ENCODE measurements around the gene CHSY3. TPM values are rescaled to one million over a fixed set of nuclear protein-coding genes. Genes with fewer than 3 reads are reported as not detected.

Gene CHSY3
- total and polyA plus RNA-seq, 2 experiments from 2014 or later: 0.44 to 3.0 TPM

DNA sequence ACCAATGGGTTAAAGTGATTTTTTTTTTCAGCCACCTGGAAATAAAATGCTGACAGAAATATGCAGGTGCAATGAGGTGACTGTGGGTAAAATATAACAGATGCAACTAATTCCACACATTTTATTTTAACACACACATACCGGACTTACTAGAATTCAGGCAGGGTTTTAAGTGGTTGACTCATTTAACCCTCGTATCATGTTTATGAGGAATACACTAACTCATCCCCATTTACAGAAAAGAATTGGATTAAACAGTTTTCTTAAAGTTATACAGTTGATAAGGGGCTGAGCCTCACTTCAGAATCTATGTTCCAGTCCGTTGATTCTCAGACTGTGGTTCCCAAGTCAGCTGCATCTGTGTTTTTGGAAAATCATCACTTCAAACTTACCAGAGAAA lies 207.5 kb downstream of the CHSY3 start (continued):
- TF ChIP-seq, protein P1, sequence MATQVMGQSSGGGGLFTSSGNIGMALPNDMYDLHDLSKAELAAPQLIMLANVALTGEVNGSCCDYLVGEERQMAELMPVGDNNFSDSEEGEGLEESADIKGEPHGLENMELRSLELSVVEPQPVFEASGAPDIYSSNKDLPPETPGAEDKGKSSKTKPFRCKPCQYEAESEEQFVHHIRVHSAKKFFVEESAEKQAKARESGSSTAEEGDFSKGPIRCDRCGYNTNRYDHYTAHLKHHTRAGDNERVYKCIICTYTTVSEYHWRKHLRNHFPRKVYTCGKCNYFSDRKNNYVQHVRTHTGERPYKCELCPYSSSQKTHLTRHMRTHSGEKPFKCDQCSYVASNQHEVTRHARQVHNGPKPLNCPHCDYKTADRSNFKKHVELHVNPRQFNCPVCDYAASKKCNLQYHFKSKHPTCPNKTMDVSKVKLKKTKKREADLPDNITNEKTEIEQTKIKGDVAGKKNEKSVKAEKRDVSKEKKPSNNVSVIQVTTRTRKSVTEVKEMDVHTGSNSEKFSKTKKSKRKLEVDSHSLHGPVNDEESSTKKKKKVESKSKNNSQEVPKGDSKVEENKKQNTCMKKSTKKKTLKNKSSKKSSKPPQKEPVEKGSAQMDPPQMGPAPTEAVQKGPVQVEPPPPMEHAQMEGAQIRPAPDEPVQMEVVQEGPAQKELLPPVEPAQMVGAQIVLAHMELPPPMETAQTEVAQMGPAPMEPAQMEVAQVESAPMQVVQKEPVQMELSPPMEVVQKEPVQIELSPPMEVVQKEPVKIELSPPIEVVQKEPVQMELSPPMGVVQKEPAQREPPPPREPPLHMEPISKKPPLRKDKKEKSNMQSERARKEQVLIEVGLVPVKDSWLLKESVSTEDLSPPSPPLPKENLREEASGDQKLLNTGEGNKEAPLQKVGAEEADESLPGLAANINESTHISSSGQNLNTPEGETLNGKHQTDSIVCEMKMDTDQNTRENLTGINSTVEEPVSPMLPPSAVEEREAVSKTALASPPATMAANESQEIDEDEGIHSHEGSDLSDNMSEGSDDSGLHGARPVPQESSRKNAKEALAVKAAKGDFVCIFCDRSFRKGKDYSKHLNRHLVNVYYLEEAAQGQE (IDR thresholded peaks at IDR 0.05; ENCODE audit: unreplicated experiment): no peak
- no peak for TF ChIP-seq EZH2 (IDR thresholded peaks at IDR 0.05; ENCODE audit: low read depth, unreplicated experiment)
- no peak for TF ChIP-seq NANOG (IDR thresholded peaks at IDR 0.05; ENCODE audit: borderline replicate concordance)
- TF ChIP-seq POLR2AphosphoS5 (IDR thresholded peaks at IDR 0.05; ENCODE audit: low read depth): no peak
- TF ChIP-seq ZNF114 (CRISPR knock-in tag; IDR thresholded peaks at IDR 0.05): no peak
- TF ChIP-seq ZNF331 (CRISPR knock-in tag; IDR thresholded peaks at IDR 0.05; ENCODE audit: low read depth): no peak

DNA sequence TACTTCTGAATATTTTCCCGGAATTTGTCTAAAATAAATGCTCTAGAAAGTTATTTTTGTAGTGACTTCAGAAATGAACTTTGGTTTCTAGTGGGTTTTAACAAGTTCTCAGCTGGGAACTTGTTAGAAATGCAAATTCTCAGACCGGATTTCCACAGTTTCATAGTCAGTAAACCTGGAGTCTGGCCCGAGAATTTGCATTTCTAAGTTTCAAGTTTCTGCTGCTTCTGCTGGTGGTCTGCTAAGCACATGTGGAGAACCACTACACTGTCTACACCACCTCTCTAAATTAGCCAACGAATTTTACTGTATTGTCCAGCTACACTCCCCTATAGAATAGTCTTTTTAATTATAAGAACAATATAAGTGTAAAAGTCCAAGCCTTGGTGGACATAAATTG lies 208.0 kb downstream of the CHSY3 start:
- no peaks in the 10 kb centered on the region for H3K79me2 ChIP-seq (replicated peaks; ENCODE audit: insufficient read depth)
- no peaks in the 10 kb centered on the region for H3K27me3 ChIP-seq (ENCODE audit: insufficient read depth)
- no peaks in the 10 kb centered on the region for H4K20me1 ChIP-seq (replicated peaks; ENCODE audit: insufficient read depth)
- H3K27ac ChIP-seq (ENCODE audit: low read depth): no peak overlapping the region
- H3K4me1 ChIP-seq (ENCODE audit: insufficient read depth): no peaks in the 10 kb centered on the region
- no peaks in the 10 kb centered on the region for H3K9me2 ChIP-seq (ENCODE audit: insufficient read depth)
- H3K4me2 ChIP-seq: no peak overlapping the region
- Mint-ChIP-seq H3K4me1 (peaks cover 8% of the 10 kb centered on the region; the same call in 2 of the 3 replicates), H3K27ac (no peak overlapping the region; the same call in 1 of the 2 replicates), H3K27me3 (ENCODE audit: insufficient read depth, low read depth, poor library complexity) (no peaks in the 10 kb centered on the region), H3K36me3 (ENCODE audit: low read depth) (no peaks in the 10 kb centered on the region), H3K9me3 (no peaks in the 10 kb centered on the region), H3K4me3 (no peak overlapping the region)
- no peaks in the 10 kb centered on the region for H3F3A ChIP-seq (replicated peaks; ENCODE audit: low read depth)
- H3K4me3 ChIP-seq: no peak overlapping the region
- DNase-seq (ENCODE audit: low spot score): no peak
- TF ChIP-seq POLR2AphosphoS5 (IDR thresholded peaks at IDR 0.05; ENCODE audit: low read depth): no peak
- TF ChIP-seq JUNB (IDR thresholded peaks at IDR 0.05; ENCODE audit: unreplicated experiment): no peak
- no peak for TF ChIP-seq EZH2phosphoT487 (IDR thresholded peaks at IDR 0.05; ENCODE audit: unreplicated experiment)
- TF ChIP-seq, protein P2, sequence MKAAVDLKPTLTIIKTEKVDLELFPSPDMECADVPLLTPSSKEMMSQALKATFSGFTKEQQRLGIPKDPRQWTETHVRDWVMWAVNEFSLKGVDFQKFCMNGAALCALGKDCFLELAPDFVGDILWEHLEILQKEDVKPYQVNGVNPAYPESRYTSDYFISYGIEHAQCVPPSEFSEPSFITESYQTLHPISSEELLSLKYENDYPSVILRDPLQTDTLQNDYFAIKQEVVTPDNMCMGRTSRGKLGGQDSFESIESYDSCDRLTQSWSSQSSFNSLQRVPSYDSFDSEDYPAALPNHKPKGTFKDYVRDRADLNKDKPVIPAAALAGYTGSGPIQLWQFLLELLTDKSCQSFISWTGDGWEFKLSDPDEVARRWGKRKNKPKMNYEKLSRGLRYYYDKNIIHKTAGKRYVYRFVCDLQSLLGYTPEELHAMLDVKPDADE (IDR thresholded peaks at IDR 0.05): no peak
- no peaks in the 10 kb centered on the region for H3K36me3 ChIP-seq (ENCODE audit: insufficient read depth)
- ATAC-seq: no peak
- no peak overlapping the region for H2AFZ ChIP-seq

DNA sequence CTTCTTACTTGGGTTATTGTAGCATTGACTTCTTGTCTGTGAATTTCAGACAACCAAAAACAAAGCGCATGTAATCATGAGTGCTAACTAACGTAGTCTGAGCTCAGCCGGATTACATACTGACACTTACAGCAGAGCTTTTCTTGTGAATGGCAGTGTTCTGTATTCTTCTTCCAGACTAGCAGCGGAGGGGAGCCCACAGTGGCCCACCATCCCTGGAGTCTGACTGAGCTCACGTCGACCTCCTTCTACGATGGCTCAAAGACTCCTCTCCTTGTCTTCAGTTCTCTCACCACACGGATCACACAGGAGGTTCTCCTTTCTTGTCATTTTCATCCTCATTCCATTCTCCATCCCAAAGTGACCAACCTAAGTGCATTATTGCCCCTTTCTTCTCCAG lies 211.4 kb downstream of the CHSY3 start:
- no peaks in the 10 kb centered on the region for H3K4me1 ChIP-seq (ENCODE audit: insufficient read depth)
- H3F3A ChIP-seq (replicated peaks; ENCODE audit: low read depth): no peaks in the 10 kb centered on the region
- H3K27ac ChIP-seq (ENCODE audit: low read depth): no peak overlapping the region
- H3K9me2 ChIP-seq (ENCODE audit: insufficient read depth): no peaks in the 10 kb centered on the region
- ATAC-seq (no peak), DNase-seq (ENCODE audit: low spot score) (no peak)
- H3K4me2 ChIP-seq: no peak overlapping the region
- Mint-ChIP-seq H3K4me1 (peaks cover 11% of the 10 kb centered on the region; the same call in 2 of the 3 replicates), H3K27me3 (ENCODE audit: insufficient read depth, low read depth, poor library complexity) (no peaks in the 10 kb centered on the region), H3K9me3 (no peaks in the 10 kb centered on the region), H3K4me3 (no peak overlapping the region), H3K27ac (no peak overlapping the region), H3K36me3 (ENCODE audit: low read depth) (no peaks in the 10 kb centered on the region)
- no peaks in the 10 kb centered on the region for H3K79me2 ChIP-seq (replicated peaks; ENCODE audit: insufficient read depth)
- no peak overlapping the region for H2AFZ ChIP-seq
- no peaks in the 10 kb centered on the region for H4K20me1 ChIP-seq (replicated peaks; ENCODE audit: insufficient read depth)
- H3K27me3 ChIP-seq (ENCODE audit: insufficient read depth): no peaks in the 10 kb centered on the region
- no peaks in the 10 kb centered on the region for H3K36me3 ChIP-seq (ENCODE audit: insufficient read depth)
- no peak overlapping the region for H3K4me3 ChIP-seq
- TF ChIP-seq ZNF331 (CRISPR knock-in tag; IDR thresholded peaks at IDR 0.05; ENCODE audit: low read depth) (no peak), STAT1 (IDR thresholded peaks at IDR 0.05; ENCODE audit: unreplicated experiment) (no peak)
- TF ChIP-seq, protein P3, sequence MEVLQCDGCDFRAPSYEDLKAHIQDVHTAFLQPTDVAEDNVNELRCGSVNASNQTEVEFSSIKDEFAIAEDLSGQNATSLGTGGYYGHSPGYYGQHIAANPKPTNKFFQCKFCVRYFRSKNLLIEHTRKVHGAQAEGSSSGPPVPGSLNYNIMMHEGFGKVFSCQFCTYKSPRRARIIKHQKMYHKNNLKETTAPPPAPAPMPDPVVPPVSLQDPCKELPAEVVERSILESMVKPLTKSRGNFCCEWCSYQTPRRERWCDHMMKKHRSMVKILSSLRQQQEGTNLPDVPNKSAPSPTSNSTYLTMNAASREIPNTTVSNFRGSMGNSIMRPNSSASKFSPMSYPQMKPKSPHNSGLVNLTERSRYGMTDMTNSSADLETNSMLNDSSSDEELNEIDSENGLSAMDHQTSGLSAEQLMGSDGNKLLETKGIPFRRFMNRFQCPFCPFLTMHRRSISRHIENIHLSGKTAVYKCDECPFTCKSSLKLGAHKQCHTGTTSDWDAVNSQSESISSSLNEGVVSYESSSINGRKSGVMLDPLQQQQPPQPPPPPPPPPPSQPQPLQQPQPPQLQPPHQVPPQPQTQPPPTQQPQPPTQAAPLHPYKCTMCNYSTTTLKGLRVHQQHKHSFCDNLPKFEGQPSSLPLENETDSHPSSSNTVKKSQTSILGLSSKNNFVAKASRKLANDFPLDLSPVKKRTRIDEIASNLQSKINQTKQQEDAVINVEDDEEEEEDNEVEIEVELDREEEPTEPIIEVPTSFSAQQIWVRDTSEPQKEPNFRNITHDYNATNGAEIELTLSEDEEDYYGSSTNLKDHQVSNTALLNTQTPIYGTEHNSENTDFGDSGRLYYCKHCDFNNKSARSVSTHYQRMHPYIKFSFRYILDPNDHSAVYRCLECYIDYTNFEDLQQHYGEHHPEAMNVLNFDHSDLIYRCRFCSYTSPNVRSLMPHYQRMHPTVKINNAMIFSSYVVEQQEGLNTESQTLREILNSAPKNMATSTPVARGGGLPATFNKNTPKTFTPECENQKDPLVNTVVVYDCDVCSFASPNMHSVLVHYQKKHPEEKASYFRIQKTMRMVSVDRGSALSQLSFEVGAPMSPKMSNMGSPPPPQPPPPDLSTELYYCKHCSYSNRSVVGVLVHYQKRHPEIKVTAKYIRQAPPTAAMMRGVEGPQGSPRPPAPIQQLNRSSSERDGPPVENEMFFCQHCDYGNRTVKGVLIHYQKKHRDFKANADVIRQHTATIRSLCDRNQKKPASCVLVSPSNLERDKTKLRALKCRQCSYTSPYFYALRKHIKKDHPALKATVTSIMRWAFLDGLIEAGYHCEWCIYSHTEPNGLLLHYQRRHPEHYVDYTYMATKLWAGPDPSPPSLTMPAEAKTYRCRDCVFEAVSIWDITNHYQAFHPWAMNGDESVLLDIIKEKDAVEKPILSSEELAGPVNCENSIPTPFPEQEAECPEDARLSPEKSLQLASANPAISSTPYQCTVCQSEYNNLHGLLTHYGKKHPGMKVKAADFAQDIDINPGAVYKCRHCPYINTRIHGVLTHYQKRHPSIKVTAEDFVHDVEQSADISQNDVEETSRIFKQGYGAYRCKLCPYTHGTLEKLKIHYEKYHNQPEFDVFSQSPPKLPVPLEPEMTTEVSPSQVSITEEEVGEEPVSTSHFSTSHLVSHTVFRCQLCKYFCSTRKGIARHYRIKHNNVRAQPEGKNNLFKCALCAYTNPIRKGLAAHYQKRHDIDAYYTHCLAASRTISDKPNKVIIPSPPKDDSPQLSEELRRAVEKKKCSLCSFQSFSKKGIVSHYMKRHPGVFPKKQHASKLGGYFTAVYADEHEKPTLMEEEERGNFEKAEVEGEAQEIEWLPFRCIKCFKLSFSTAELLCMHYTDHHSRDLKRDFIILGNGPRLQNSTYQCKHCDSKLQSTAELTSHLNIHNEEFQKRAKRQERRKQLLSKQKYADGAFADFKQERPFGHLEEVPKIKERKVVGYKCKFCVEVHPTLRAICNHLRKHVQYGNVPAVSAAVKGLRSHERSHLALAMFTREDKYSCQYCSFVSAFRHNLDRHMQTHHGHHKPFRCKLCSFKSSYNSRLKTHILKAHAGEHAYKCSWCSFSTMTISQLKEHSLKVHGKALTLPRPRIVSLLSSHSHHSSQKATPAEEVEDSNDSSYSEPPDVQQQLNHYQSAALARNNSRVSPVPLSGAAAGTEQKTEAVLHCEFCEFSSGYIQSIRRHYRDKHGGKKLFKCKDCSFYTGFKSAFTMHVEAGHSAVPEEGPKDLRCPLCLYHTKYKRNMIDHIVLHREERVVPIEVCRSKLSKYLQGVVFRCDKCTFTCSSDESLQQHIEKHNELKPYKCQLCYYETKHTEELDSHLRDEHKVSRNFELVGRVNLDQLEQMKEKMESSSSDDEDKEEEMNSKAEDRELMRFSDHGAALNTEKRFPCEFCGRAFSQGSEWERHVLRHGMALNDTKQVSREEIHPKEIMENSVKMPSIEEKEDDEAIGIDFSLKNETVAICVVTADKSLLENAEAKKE (CRISPR knock-in tag; IDR thresholded peaks at IDR 0.05): no peak

Measured in GM23338 (cell line).